ENCODE results near the gene PTPRN2.

Gene PTPRN2

DNA sequence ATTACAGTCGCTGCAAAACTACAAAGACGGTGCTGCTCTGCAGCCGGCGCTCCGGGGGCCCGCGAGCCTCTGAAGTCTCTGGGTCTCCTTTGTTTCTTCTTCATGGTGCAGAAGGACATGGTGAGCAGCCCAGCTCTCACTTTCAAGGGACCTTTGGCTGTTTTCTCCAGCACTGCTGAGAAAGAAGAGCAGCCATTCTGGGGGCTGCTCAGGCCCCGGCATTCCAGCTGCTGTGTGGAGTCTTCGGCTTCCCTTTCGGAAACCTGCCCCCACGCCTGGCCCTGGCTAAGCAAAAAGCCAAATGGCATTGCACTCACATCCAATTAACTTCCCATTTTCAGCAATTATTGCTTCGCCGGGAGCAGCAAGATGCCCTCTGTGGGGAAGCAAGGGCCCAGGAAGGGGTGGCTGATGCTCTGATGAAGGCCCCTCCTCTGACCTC lies 555.7 kb downstream of the PTPRN2 start:
- DNase-seq (ENCODE audit: low read depth in 2 of 2), result no peak

DNA sequence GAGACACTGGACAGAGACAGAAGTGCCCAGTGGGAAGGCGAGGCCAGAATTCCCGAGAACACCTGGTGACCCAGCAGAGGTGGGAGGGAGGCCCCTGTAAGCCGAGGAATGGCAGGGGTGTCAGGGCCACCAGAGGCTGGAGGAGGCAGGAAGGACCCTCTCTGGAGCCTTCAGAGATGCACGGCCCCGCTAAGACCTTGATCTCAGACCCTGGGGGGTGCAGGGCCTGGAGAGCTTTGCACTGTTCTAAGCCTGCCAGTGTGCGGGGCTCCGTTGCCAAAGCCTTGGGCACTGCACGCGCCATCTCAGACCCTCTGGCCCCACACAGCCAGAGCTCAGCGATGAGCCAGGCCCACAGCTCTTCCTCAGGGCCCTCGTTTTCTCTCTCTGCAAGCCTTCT lies 557.1 kb downstream of the PTPRN2 start:
- DNase-seq (ENCODE audit: low read depth in 2 of 2), result no peak

DNA sequence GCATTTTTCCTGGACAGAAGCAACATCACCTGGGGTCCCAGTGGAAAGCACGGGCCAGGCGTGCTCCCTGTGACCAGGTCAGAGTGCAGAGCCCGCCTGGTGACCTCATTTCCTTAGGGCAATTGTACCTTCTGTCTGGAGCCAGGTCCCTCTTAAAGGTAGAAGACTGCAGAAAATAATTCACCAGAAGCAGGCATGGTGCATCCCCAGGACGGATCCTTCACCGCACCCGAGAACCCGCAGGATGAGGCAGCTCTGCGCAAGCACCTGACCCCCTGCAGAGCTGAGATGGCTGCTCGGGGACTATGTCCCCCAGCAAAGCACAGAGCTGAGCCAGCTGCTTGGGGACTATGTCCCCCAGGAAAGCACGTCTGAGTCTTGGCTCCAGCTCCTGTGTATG lies 557.6 kb downstream of the PTPRN2 start:
- DNase-seq (ENCODE audit: low read depth in 2 of 2), result no peak

DNA sequence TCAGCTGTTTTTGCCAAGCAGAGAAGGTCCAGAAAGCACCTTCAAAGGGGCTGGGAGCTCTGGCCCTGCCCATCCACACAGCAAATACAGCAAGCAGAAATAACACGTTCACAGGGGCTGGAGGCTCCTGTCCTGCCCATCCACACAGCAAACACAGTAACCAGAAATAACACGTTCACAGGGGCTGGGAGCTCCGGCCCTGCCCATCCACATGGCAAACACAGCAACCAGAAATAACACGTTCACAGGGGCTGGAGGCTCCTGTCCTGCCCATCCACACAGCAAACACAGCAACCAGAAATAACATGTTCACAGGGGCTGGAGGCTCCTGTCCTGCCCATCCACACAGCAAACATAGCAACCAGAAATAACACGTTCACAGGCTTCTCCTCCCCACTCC lies 558.1 kb downstream of the PTPRN2 start:
- no peak for DNase-seq (ENCODE audit: low read depth in 2 of 2)

- DNase-seq (ENCODE audit: low read depth in 2 of 2), result no peak
Measured at GRCh38 chr7:158028971-158029370, 558.7 kb downstream of the PTPRN2 start.

GRCh38 chr7:158028290-158028941 lies 559.2 kb downstream of the PTPRN2 start:
- DNase-seq (ENCODE audit: low read depth in 2 of 2), result no peak

DNA sequence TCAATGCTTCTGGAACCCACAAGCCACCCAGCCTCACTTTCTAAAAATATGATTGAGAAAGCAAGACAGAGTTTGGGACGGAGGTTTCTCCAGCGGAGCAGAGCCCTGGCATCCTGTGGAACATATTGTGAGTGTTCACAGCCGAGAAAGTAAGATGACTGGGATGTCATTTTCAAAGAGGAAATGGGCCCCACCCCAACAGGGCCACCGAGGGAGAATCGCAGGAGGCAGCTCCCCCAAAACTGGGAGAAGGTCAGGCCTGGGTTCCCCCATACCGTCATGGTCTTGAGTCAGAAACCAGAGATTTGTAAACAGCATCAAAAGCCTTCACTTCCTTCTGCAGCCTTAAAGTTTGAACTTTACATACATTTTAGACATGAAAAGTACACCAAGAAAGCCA lies 560.0 kb downstream of the PTPRN2 start:
- DNase-seq (ENCODE audit: low read depth in 2 of 2), result no peak

DNA sequence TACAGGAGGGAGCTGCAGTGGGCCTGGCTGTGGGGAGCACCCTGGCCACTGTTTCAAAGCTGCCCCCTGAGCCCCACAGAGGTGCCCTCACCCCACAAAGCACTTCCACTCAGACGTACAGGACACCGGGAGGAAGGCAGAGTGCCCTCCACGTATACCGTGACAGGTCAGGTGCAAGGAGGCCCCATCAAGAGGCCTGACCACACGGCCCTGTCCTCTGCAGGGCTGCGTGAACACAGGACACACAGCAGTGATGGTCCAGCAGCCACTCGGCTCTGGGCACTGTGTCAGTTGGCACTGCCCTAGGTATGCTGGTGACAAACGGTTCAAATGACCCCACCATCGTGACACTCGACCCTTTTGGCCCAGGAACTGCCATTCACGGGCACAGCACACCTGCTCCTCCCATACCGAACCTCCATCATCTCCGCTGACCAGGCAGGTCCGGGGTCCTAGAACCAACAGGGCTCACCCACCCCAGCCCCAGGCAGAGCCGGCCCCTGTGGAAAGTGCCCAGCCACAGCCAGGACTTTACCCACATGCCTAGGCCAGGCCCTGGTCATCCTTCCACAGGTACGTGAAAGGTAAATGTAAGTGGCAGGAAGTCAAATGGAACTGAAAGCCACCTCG lies 560.9 kb downstream of the PTPRN2 start:
- no peak for DNase-seq (ENCODE audit: low read depth in 2 of 2)

DNA sequence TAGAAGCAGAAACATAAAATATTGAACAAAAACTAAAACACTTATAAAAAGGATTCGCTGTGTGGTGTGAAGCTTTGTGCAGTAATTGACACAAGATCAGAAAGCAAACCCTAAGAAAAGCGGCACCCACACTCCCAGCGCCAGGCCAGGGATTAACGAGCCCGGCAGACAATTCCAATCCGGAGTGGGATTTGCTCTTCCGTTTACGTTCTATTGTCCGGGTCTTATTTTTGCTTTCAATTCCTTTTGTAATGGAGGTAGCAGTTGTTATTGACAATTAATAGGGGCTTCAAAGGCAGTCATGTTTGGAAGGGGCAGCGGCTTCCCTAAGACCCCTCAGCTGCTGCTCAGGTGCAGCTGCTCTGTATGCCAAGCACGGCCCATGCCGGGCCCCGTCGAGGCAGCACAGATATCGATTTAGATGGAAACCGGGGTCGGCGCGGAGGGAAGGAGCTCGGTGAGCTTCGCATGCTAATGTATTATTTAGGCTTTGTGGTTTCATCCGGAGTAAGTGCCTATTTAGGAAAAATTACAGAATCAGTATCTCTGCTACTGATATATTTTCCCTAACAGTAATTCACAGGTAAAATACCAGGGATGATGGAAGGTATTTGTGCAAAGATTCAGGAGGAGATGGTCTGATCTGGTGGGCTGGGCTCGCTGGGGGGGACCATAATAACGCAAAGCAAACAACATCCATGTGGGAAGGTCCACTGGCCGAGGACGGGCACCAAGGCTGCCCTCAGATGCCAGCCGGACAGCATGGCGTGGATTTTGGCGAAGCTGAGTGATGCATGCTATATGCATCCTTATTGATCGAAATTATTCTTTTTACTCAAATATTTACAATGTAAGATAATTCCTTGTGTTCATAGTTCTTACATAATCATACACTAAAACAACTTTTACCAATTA lies 561.7 kb downstream of the PTPRN2 start:
- no peak for DNase-seq (ENCODE audit: low read depth in 2 of 2)

- DNase-seq (ENCODE audit: low read depth in 2 of 2), result no peak
Measured at GRCh38 chr7:158024881-158025280, 562.7 kb downstream of the PTPRN2 start.

DNA sequence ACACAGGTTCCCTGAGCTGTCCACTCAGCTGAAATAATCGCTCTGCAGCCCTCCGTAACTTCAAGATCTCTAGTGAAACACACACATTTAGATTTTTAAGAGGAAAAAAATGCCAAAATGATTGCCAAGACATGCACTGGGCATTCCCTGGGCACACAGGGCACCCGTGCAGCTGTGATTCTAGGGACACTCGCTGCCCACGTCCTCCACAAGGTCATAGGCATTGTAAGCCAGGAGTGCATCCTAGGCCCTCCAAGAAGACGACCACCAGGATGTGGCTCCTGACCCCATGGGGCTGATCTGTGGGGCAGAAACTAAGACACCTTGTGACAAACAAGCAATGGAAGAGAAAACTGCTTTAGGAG lies 563.3 kb downstream of the PTPRN2 start:
- DNase-seq (ENCODE audit: low read depth in 2 of 2), result no peak

- DNase-seq (ENCODE audit: low read depth in 2 of 2), result no peak
Measured at GRCh38 chr7:158023681-158024350, 563.8 kb downstream of the PTPRN2 start.

DNA sequence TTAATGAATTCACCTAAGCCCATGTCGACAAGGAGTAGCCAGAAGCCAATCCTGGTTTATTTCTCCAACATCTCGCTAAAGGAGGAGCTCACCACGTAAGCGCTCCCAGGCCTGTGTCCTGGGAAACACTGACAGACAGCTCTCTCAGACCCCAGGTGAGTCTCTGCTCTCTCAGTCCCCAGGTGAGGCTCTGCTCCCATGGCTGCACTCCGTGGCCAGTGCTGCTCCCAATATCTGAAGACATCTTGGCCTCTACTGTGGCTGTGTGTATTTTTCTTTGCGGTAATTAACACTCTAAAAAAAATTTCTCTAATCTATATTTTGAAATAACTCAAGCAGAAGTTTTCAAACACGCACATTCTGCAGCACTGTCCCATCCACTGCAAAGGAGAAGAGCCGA lies 564.5 kb downstream of the PTPRN2 start:
- DNase-seq (ENCODE audit: low read depth in 2 of 2), result no peak

- DNase-seq (ENCODE audit: low read depth in 2 of 2), result no peak
Measured at GRCh38 chr7:158022601-158023000, 565.0 kb downstream of the PTPRN2 start.

GRCh38 chr7:158021836-158022235 lies 565.8 kb downstream of the PTPRN2 start:
- DNase-seq (ENCODE audit: low read depth in 2 of 2), result no peak

GRCh38 chr7:158020706-158021095 lies 566.9 kb downstream of the PTPRN2 start:
- DNase-seq (ENCODE audit: low read depth in 2 of 2), result no peak

DNA sequence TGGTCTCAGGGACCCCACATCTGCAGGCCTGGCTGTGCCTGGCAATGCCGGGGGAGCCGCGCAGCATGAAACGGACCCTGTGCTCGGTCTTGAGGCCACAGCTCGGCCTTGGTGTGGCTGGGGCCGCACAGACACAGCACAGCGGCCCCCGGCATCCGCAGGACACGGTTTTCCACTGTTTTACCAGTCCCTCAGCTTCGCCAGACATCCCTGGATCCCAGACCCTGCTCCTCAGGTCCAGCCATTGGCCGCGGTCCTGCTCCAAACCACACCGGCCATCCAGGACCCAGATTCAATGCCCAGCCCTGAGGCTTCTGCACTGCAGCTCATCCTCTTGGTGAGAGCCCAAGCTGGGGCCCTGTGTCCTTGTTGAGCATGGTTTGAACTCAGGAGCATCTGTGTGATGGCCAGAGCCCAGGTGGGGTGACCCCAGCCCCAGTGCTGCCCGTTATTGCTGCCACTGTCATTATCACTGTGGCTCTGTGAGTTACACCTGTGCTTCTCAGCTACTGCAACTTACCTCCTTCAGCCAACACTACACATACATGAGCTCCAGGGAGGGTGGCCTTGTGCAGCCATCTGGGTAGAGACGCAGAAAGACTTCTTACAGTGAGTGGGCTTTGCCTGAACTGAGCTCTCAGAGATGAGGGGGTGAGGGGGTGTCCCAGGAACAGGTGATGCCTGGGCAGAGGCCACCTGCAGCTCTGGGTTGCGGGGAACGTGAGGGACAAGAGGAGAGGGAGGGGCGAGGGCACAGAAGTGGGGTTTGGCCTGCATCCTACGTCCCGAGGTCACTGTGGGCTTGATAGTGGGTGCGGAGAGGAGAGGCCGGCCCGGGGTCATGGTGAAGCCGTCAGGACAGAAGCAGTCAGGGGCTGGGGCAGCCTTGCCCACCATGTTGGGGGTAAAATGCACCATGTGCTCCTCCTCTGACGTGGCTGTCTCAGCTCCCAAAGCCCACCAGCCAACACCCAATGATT lies 567.6 kb downstream of the PTPRN2 start:
- no peak for DNase-seq (ENCODE audit: low read depth in 2 of 2)

GRCh38 chr7:158018971-158019645 lies 568.5 kb downstream of the PTPRN2 start:
- no peak for DNase-seq (ENCODE audit: low read depth in 2 of 2)

- DNase-seq (ENCODE audit: low read depth in 2 of 2), result no peak
Measured at GRCh38 chr7:158018098-158018762, 569.4 kb downstream of the PTPRN2 start.

All from stimulated activated CD8-positive, alpha-beta memory T cell treated with anti-CD3 and anti-CD28 coated beads, Interleukin-7, amount 100 ng/mL, for 1 hour (primary cell).